HUES48 (cell line): ENCODE results near the gene SLC2A4RG.

ENCODE experiments used
- H3K27ac ChIP-seq: one replicate; pipeline ENCODE4 v1.7.0; 2013; ENCODE audit warnings: low read depth, low read length, inconsistent platforms
- H3K27me3 ChIP-seq: 2 replicates; pipeline ENCODE4 v1.6.1; 2013; ENCODE audit warnings: mild to moderate bottlenecking, low read length; ENCODE audit not compliant: control insufficient read depth, insufficient read depth
- H3K36me3 ChIP-seq: 2 replicates; pipeline ENCODE4 v1.6.1; 2013; ENCODE audit warnings: low read length; ENCODE audit not compliant: control insufficient read depth, insufficient read depth
- H3K4me1 ChIP-seq: 2 replicates; pipeline ENCODE4 v1.6.1; 2013; ENCODE audit warnings: mild to moderate bottlenecking, low read length; ENCODE audit not compliant: control insufficient read depth, insufficient read depth
- H3K4me3 ChIP-seq: 2 replicates; pipeline ENCODE4 v1.5.1; 2013; ENCODE audit warnings: mild to moderate bottlenecking, low read depth, low read length
- H3K9ac ChIP-seq: 2 replicates; pipeline ENCODE4 v1.6.1; 2013; ENCODE audit warnings: mild to moderate bottlenecking, low read depth, low read length, moderate library complexity
- H3K9me3 ChIP-seq: 2 replicates; pipeline ENCODE4 v1.6.1; 2013; ENCODE audit warnings: low read length; ENCODE audit not compliant: control insufficient read depth, insufficient read depth

The SLC2A4RG gene

DNA sequence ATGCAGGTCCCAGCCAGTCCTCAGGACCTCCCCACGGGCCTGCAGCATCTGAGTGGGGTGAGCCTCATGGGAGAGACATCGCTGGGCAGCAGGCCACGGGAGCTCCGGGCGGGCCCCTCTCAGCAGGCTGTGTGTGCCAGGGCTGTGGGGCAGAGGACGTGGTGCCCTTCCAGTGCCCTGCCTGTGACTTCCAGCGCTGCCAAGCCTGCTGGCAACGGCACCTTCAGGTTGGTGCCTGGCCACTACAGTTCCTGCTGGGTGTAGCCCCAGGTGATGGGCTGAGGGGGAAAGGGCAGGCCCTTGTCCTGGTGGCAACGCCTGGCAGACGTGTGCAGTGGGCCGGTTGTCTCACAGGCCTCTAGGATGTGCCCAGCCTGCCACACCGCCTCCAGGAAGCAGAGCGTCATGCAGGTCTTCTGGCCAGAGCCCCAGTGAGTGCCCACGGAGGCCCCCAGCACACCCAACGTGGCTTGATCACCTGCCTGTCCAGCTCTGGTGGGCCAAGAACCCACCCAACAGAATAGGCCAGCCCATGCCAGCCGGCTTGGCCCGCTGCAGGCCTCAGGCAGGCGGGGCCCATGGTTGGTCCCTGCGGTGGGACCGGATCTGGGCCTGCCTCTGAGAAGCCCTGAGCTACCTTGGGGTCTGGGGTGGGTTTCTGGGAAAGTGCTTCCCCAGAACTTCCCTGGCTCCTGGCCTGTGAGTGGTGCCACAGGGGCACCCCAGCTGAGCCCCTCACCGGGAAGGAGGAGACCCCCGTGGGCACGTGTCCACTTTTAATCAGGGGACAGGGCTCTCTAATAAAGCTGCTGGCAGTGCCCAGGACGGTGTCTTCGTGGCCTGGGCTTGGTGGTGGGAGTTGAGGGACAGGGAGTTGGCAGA lies 43.9 kb upstream of the SLC2A4RG start:
- H3K36me3 ChIP-seq: peaks cover 6% of the 10 kb centered on the region; the same call in 1 of the 2 replicates
- no peak overlapping the region for H3K4me3 ChIP-seq
- H3K27me3 ChIP-seq: no peaks in the 10 kb centered on the region
- peak overlapping the region; percentile 21 for H3K27ac ChIP-seq
- peaks cover 4% of the 10 kb centered on the region; the same call in 1 of the 2 replicates for H3K4me1 ChIP-seq
- H3K9ac ChIP-seq: no peak overlapping the region
- H3K9me3 ChIP-seq: no peaks in the 10 kb centered on the region

DNA sequence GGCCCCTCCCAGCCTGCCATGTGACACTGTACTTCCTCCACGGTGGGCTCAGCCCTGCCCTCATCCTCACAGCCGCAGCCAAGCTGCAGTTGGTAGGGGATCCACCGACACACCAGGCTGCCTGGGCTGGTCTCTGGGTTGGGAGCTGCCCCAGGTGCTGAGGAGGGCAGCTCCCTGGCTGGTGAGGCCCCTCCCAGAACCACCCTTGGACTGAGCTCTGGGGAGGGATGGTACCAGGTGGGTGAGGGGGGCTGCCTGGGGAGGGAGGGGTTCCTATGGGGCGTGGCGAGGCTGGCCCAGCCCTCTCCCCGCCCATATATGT lies 43.3 kb upstream of the SLC2A4RG start:
- peak overlapping the region; percentile 21 for H3K27ac ChIP-seq
- peaks cover 4% of the 10 kb centered on the region; the same call in 1 of the 2 replicates for H3K4me1 ChIP-seq
- no peaks in the 10 kb centered on the region for H3K27me3 ChIP-seq
- no peaks in the 10 kb centered on the region for H3K9me3 ChIP-seq
- H3K9ac ChIP-seq: no peak overlapping the region
- peaks cover 6% of the 10 kb centered on the region; the same call in 1 of the 2 replicates for H3K36me3 ChIP-seq
- peak overlapping the region; percentile 50; the same call in 1 of the 2 replicates for H3K4me3 ChIP-seq

DNA sequence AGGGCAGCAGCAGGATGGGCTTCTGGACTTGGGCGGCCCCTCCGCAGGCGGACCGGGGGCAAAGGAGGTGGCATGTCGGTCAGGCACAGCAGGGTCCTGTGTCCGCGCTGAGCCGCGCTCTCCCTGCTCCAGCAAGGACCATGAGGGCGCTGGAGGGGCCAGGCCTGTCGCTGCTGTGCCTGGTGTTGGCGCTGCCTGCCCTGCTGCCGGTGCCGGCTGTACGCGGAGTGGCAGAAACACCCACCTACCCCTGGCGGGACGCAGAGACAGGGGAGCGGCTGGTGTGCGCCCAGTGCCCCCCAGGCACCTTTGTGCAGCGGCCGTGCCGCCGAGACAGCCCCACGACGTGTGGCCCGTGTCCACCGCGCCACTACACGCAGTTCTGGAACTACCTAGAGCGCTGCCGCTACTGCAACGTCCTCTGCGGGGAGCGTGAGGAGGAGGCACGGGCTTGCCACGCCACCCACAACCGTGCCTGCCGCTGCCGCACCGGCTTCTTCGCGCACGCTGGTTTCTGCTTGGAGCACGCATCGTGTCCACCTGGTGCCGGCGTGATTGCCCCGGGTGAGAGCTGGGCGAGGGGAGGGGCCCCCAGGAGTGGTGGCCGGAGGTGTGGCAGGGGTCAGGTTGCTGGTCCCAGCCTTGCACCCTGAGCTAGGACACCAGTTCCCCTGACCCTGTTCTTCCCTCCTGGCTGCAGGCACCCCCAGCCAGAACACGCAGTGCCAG lies 42.8 kb upstream of the SLC2A4RG start, which contains the start of gene TNFRSF6B:
Gene TNFRSF6B (plus strand): TSS at position 25 of the 729 bp plus-strand sequence. CDS start 116 bp downstream, at position 141.
- Histone ChIP-seq H3K4me1 (peaks cover 4% of the 10 kb centered on the region; the same call in 1 of the 2 replicates), H3K27ac (peak within 1 kb of the TSS; percentile 21), H3K27me3 (no peaks in the 10 kb centered on the region), H3K36me3 (peaks cover 2% of the 10 kb centered on the region; the same call in 1 of the 2 replicates), H3K9ac (peak within 1 kb of the TSS; percentile 16; the same call in 1 of the 2 replicates), H3K4me3 (peak within 1 kb of the TSS; percentile 50; the same call in 1 of the 2 replicates), H3K9me3 (no peaks in the 10 kb centered on the region)

DNA sequence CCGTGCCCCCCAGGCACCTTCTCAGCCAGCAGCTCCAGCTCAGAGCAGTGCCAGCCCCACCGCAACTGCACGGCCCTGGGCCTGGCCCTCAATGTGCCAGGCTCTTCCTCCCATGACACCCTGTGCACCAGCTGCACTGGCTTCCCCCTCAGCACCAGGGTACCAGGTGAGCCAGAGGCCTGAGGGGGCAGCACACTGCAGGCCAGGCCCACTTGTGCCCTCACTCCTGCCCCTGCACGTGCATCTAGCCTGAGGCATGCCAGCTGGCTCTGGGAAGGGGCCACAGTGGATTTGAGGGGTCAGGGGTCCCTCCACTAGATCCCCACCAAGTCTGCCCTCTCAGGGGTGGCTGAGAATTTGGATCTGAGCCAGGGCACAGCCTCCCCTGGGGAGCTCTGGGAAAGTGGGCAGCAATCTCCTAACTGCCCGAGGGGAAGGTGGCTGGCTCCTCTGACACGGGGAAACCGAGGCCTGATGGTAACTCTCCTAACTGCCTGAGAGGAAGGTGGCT lies 42.2 kb upstream of the SLC2A4RG start:
- Histone ChIP-seq H3K9me3 (no peaks in the 10 kb centered on the region), H3K27me3 (no peaks in the 10 kb centered on the region), H3K36me3 (no peaks in the 10 kb centered on the region), H3K4me1 (peaks cover 4% of the 10 kb centered on the region; the same call in 1 of the 2 replicates), H3K27ac (peak overlapping the region; percentile 2), H3K4me3 (peak overlapping the region; percentile 50; the same call in 1 of the 2 replicates), H3K9ac (no peak overlapping the region)

DNA sequence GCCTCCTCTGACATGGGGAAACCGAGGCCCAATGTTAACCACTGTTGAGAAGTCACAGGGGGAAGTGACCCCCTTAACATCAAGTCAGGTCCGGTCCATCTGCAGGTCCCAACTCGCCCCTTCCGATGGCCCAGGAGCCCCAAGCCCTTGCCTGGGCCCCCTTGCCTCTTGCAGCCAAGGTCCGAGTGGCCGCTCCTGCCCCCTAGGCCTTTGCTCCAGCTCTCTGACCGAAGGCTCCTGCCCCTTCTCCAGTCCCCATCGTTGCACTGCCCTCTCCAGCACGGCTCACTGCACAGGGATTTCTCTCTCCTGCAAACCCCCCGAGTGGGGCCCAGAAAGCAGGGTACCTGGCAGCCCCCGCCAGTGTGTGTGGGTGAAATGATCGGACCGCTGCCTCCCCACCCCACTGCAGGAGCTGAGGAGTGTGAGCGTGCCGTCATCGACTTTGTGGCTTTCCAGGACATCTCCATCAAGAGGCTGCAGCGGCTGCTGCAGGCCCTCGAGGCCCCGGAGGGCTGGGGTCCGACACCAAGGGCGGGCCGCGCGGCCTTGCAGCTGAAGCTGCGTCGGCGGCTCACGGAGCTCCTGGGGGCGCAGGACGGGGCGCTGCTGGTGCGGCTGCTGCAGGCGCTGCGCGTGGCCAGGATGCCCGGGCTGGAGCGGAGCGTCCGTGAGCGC lies 41.6 kb upstream of the SLC2A4RG start:
- H3K4me3 ChIP-seq: no peak overlapping the region
- peaks cover 4% of the 10 kb centered on the region; the same call in 1 of the 2 replicates for H3K4me1 ChIP-seq
- H3K9me3 ChIP-seq: no peaks in the 10 kb centered on the region
- H3K27ac ChIP-seq: peak overlapping the region; percentile 86
- no peaks in the 10 kb centered on the region for H3K36me3 ChIP-seq
- H3K9ac ChIP-seq: no peak overlapping the region
- no peaks in the 10 kb centered on the region for H3K27me3 ChIP-seq

DNA sequence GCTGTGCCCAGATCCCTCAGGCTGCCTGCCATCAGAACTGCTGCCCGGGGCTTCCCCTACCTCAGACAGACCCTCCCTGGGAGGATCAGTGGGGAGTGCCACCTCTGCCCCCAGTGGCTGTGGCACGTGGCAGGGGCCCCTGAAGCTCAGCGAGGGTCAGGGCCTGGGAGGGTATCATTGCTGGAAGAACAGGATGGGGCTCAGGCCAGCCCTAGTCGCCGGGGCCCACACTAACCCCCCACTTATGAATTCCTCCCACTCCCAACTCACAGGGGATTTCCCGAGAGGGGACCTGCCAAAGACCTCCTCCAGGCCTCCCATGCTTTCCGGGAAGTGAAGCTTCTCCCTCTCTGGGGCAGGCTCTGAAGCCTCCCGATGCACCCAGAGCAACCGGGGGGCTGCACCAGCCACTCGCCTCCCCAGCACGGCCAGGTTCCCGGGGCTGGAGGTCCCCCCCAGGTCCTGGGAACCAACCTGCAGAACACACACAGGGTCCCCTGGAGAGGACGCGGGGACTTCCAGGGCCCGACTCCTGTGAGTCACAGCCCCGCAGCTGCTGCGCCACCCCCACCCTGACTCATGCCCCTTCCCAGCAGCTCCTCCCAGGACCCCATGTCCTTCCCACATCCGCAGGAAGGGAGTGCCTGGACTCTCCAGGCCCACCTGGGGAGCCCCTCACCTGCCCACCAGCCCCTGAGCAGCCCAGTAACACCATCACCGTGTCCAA lies 40.7 kb upstream of the SLC2A4RG start:
- H3K9me3 ChIP-seq: no peaks in the 10 kb centered on the region
- peaks cover 4% of the 10 kb centered on the region; the same call in 1 of the 2 replicates for H3K4me1 ChIP-seq
- H3K27me3 ChIP-seq: no peaks in the 10 kb centered on the region
- H3K4me3 ChIP-seq: no peak overlapping the region
- H3K36me3 ChIP-seq: peaks cover 3% of the 10 kb centered on the region; the same call in 1 of the 2 replicates
- no peak overlapping the region for H3K9ac ChIP-seq
- H3K27ac ChIP-seq: peak overlapping the region; percentile 86

DNA sequence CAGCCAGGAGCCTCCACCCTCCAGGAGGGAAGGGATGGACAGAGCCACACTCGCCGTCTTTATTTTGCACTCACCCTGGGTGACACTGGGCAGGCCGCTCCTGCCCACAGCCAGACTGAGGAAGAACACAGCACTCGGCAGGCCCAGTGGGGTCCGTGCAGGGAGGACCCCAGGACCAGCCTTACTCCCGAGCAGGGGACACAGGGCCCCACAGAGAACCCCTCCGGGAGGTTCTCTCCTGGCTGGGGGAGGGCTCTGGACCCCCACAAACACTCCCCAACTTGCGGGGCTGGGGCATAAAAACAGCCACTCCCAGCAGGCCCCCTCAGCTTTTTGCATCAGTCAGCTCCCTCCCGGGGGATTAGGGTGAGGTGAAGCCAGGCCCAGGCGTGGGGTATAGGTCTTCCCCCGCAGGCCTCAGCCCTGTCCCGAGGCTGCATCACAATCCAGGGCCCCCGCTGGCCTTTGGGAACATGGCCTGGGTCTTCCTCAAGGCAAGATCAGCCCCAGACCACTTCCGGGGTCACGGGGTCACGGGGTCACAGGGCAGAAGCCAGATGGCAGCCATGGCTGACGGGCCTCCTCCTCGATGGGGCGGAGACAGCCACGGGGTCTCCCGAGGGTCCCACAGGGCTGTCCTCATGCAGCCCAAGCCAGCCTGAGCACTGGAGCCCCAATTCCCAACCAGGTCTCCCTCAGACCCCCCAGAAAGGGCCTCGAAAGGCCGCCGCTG lies 39.9 kb upstream of the SLC2A4RG start:
- Histone ChIP-seq H3K9ac (no peak overlapping the region), H3K27ac (peak overlapping the region; percentile 86), H3K4me3 (no peak overlapping the region), H3K9me3 (no peaks in the 10 kb centered on the region), H3K27me3 (no peaks in the 10 kb centered on the region), H3K36me3 (peaks cover 8% of the 10 kb centered on the region), H3K4me1 (peaks cover 4% of the 10 kb centered on the region; the same call in 1 of the 2 replicates)

DNA sequence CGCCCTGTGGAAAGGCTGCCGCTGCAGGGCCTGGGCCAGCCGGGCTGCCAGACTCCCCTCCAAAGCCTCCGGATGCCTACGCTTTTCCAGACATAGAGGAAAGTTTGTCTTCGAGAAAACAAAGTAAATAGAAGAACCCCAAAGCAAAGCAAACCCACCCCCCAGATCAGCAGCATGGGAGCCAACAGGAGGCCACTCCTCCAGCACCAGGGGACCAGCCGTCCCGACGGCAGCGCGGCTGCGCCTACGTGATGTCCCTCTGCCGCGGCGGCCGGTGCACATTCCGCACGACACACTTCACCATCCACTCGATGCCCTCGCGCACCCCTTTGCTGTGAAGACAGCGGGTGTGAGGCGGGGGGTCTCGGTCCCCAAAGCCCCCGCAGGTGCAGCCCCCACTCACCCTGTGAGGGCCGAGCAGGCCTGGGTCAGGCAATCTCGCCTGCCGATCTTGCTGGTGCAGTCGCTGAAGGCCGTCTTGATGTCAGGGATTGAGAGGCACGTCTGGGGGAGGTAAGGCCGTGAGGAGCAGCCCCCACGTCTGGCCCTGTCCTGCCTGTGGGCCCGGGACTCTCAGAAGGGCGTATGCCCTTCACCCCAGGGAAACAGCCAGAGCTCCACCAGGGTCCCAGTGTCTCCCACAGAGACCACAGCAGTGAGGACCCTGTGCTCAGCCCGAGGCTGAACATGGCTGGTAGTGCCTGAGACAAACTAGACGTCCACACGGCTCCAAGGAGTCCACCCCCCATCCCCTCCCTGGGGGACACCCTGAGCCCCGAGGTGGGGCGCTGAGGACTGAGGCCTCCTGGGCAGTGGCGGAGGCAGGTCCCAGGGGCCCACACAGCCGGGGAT lies 39.2 kb upstream of the SLC2A4RG start:
- no peaks in the 10 kb centered on the region for H3K27me3 ChIP-seq
- peaks cover 15% of the 10 kb centered on the region for H3K36me3 ChIP-seq
- no peak overlapping the region for H3K9ac ChIP-seq
- no peak overlapping the region for H3K4me3 ChIP-seq
- H3K27ac ChIP-seq: peak overlapping the region; percentile 86
- H3K9me3 ChIP-seq: no peaks in the 10 kb centered on the region
- peaks cover 4% of the 10 kb centered on the region; the same call in 1 of the 2 replicates for H3K4me1 ChIP-seq

DNA sequence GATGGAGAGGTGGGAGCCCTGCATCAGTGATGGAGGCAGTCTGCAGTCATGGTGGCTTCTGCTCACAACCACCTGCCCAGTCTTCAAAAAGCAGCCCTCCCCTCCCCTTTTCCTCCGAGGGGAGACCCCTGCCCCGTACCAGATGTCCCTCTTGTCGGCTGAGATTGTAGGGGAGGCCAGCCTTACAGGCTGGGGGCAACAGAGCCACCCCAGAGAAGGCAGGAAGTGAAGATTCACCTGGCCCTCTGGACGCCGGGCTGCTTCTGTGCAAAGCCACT lies 38.6 kb upstream of the SLC2A4RG start:
- Histone ChIP-seq H3K9ac (no peak overlapping the region), H3K4me1 (peaks cover 4% of the 10 kb centered on the region; the same call in 1 of the 2 replicates), H3K27me3 (no peaks in the 10 kb centered on the region), H3K9me3 (no peaks in the 10 kb centered on the region), H3K4me3 (no peak overlapping the region), H3K36me3 (peaks cover 21% of the 10 kb centered on the region), H3K27ac (no peak overlapping the region)
